ENCODE results near the gene ZNF592.
A peak's percentile ranks its signal among the peaks of the same experiment; 100 is the strongest.

Gene ZNF592

GRCh38 chr15:84755736-84756527 is 7.5 kb downstream of the ZNF592 start:
- H3K27me3 Mint-ChIP-seq = no peaks in the 10 kb centered on the region
- no peaks in the 10 kb centered on the region for H3K9me3 Mint-ChIP-seq
- no peak overlapping the region for H3K27ac Mint-ChIP-seq
- H3K4me1 Mint-ChIP-seq (ENCODE audit: low read depth) = peaks cover 56% of the 10 kb centered on the region
- H3K36me3 Mint-ChIP-seq (ENCODE audit: low read depth) = peaks cover 26% of the 10 kb centered on the region
- no peak overlapping the region for H3K4me3 Mint-ChIP-seq

GRCh38 chr15:84759018-84759417 is 10.6 kb downstream of the ZNF592 start:
- Mint-ChIP-seq H3K27ac (peak overlapping the region; percentile 61), H3K4me3 (no peak overlapping the region)

GRCh38 chr15:84760219-84760618 is 11.8 kb downstream of the ZNF592 start:
- H3K27ac Mint-ChIP-seq = no peak overlapping the region
- peaks cover 16% of the 10 kb centered on the region for H3K36me3 Mint-ChIP-seq (ENCODE audit: low read depth)
- H3K27me3 Mint-ChIP-seq = no peaks in the 10 kb centered on the region
- no peaks in the 10 kb centered on the region for H3K9me3 Mint-ChIP-seq
- no peak overlapping the region for H3K4me3 Mint-ChIP-seq
- peaks cover 28% of the 10 kb centered on the region for H3K4me1 Mint-ChIP-seq (ENCODE audit: low read depth)

More at GRCh38 chr15:84759018-84759417, 10.6 kb downstream of the ZNF592 start:
- Mint-ChIP-seq H3K36me3 (ENCODE audit: low read depth) (peaks cover 10% of the 10 kb centered on the region), H3K4me1 (ENCODE audit: low read depth) (peaks cover 28% of the 10 kb centered on the region), H3K9me3 (no peaks in the 10 kb centered on the region), H3K27me3 (no peaks in the 10 kb centered on the region)

GRCh38 chr15:84761607-84762131 is 13.3 kb downstream of the ZNF592 start:
- peaks cover 21% of the 10 kb centered on the region for H3K36me3 Mint-ChIP-seq (ENCODE audit: low read depth)
- H3K9me3 Mint-ChIP-seq = no peaks in the 10 kb centered on the region
- no peaks in the 10 kb centered on the region for H3K27me3 Mint-ChIP-seq
- H3K4me3 Mint-ChIP-seq = no peak overlapping the region
- no peak overlapping the region for H3K27ac Mint-ChIP-seq
- H3K4me1 Mint-ChIP-seq (ENCODE audit: low read depth) = peaks cover 15% of the 10 kb centered on the region

- Mint-ChIP-seq H3K27me3 (no peaks in the 10 kb centered on the region), H3K4me1 (ENCODE audit: low read depth) (peaks cover 8% of the 10 kb centered on the region), H3K9me3 (no peaks in the 10 kb centered on the region), H3K36me3 (ENCODE audit: low read depth) (peaks cover 27% of the 10 kb centered on the region), H3K4me3 (no peak overlapping the region), H3K27ac (no peak overlapping the region)
Observed at GRCh38 chr15:84762840-84763572, 14.6 kb downstream of the ZNF592 start.

- no peaks in the 10 kb centered on the region for H3K9me3 Mint-ChIP-seq
- no peak overlapping the region for H3K4me3 Mint-ChIP-seq
- H3K27ac Mint-ChIP-seq = peak overlapping the region; percentile 9
- peaks cover 31% of the 10 kb centered on the region for H3K36me3 Mint-ChIP-seq (ENCODE audit: low read depth)
- H3K4me1 Mint-ChIP-seq (ENCODE audit: low read depth) = peaks cover 12% of the 10 kb centered on the region
- no peaks in the 10 kb centered on the region for H3K27me3 Mint-ChIP-seq
Observed at GRCh38 chr15:84764585-84764984, 16.2 kb downstream of the ZNF592 start.

GRCh38 chr15:84764989-84765388 is 16.6 kb downstream of the ZNF592 start:
- Mint-ChIP-seq H3K9me3 (no peaks in the 10 kb centered on the region), H3K4me1 (ENCODE audit: low read depth) (peaks cover 12% of the 10 kb centered on the region), H3K27ac (peak overlapping the region; percentile 9), H3K36me3 (ENCODE audit: low read depth) (peaks cover 32% of the 10 kb centered on the region), H3K4me3 (no peak overlapping the region), H3K27me3 (no peaks in the 10 kb centered on the region)

GRCh38 chr15:84765675-84766074 is 17.3 kb downstream of the ZNF592 start:
- Mint-ChIP-seq H3K4me3 (no peak overlapping the region), H3K27me3 (no peaks in the 10 kb centered on the region), H3K4me1 (ENCODE audit: low read depth) (peaks cover 13% of the 10 kb centered on the region), H3K27ac (no peak overlapping the region), H3K9me3 (no peaks in the 10 kb centered on the region), H3K36me3 (ENCODE audit: low read depth) (peaks cover 34% of the 10 kb centered on the region)

- Mint-ChIP-seq H3K4me1 (ENCODE audit: low read depth) (peaks cover 18% of the 10 kb centered on the region), H3K27ac (peak overlapping the region; percentile 15), H3K36me3 (ENCODE audit: low read depth) (peaks cover 34% of the 10 kb centered on the region), H3K9me3 (no peaks in the 10 kb centered on the region), H3K4me3 (no peak overlapping the region), H3K27me3 (no peaks in the 10 kb centered on the region)
Observed at GRCh38 chr15:84766461-84767035, 18.2 kb downstream of the ZNF592 start.

GRCh38 chr15:84772031-84772430 is 23.6 kb downstream of the ZNF592 start:
- Mint-ChIP-seq H3K27ac (no peak overlapping the region), H3K9me3 (no peaks in the 10 kb centered on the region), H3K36me3 (ENCODE audit: low read depth) (peaks cover 32% of the 10 kb centered on the region)

GRCh38 chr15:84772467-84772866 is 24.1 kb downstream of the ZNF592 start:
- Mint-ChIP-seq H3K27ac (no peak overlapping the region), H3K36me3 (ENCODE audit: low read depth) (peaks cover 29% of the 10 kb centered on the region), H3K27me3 (no peaks in the 10 kb centered on the region), H3K9me3 (no peaks in the 10 kb centered on the region), H3K4me3 (no peak overlapping the region), H3K4me1 (ENCODE audit: low read depth) (peaks cover 16% of the 10 kb centered on the region)

More at GRCh38 chr15:84772031-84772430, 23.6 kb downstream of the ZNF592 start:
- Mint-ChIP-seq H3K27me3 (no peaks in the 10 kb centered on the region), H3K4me3 (no peak overlapping the region), H3K4me1 (ENCODE audit: low read depth) (peaks cover 16% of the 10 kb centered on the region)

GRCh38 chr15:84773716-84774115 is 25.3 kb downstream of the ZNF592 start:
- Mint-ChIP-seq H3K4me3 (no peak overlapping the region), H3K27ac (no peak overlapping the region), H3K36me3 (ENCODE audit: low read depth) (peaks cover 32% of the 10 kb centered on the region), H3K9me3 (no peaks in the 10 kb centered on the region), H3K27me3 (no peaks in the 10 kb centered on the region), H3K4me1 (ENCODE audit: low read depth) (peaks cover 20% of the 10 kb centered on the region)

GRCh38 chr15:84775867-84776449 is 27.6 kb downstream of the ZNF592 start:
- H3K36me3 Mint-ChIP-seq (ENCODE audit: low read depth) = peaks cover 25% of the 10 kb centered on the region
- no peaks in the 10 kb centered on the region for H3K9me3 Mint-ChIP-seq
- no peaks in the 10 kb centered on the region for H3K27me3 Mint-ChIP-seq
- H3K27ac Mint-ChIP-seq = no peak overlapping the region
- no peak overlapping the region for H3K4me3 Mint-ChIP-seq
- peaks cover 14% of the 10 kb centered on the region for H3K4me1 Mint-ChIP-seq (ENCODE audit: low read depth)

GRCh38 chr15:84778194-84778593 is 29.8 kb downstream of the ZNF592 start:
- Mint-ChIP-seq H3K4me3 (no peak overlapping the region), H3K4me1 (ENCODE audit: low read depth) (peaks cover 29% of the 10 kb centered on the region), H3K9me3 (no peaks in the 10 kb centered on the region), H3K27me3 (no peaks in the 10 kb centered on the region), H3K27ac (no peak overlapping the region), H3K36me3 (ENCODE audit: low read depth) (peaks cover 42% of the 10 kb centered on the region)
